Measurements from ENCODE around the gene SLC24A5. TPM values are rescaled to one million over a fixed set of nuclear protein-coding genes. Genes with fewer than 3 reads are reported as not detected.

The SLC24A5 gene
- total and polyA plus RNA-seq, 9 of the 15 experiments (the other 6 are each of a cell fraction or from before 2014, with no cell fraction given) = not detected

DNA sequence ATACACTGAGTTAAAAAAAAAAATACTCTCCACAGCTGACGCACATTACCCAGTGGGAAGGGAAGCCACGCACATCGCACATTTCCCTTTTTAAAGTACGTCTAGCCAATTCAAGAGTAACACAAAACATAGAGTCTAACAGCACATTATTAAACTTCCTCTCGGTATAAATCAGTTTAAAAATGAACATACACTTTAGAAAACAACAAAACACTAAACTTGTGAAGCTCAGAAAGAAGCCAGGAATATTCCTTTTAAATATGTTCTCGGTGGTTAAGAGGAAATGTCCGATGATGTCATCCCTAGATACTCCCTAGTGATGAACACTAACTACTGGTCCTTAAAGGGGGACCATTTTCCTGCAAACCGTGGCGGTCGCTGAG lies 56.6 kb downstream of the SLC24A5 start (continued):
- TF ChIP-seq, protein P1, sequence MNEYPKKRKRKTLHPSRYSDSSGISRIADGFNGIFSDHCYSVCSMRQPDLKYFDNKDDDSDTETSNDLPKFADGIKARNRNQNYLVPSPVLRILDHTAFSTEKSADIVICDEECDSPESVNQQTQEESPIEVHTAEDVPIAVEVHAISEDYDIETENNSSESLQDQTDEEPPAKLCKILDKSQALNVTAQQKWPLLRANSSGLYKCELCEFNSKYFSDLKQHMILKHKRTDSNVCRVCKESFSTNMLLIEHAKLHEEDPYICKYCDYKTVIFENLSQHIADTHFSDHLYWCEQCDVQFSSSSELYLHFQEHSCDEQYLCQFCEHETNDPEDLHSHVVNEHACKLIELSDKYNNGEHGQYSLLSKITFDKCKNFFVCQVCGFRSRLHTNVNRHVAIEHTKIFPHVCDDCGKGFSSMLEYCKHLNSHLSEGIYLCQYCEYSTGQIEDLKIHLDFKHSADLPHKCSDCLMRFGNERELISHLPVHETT (CRISPR knock-in tag; conservative IDR thresholded peaks at IDR 0.05 in 1 of 2, IDR thresholded peaks at IDR 0.05 in 1 of 2) = no peak
- TF ChIP-seq ETV5 (CRISPR knock-in tag; IDR thresholded peaks at IDR 0.05; ENCODE audit: low read depth) = no peak

DNA sequence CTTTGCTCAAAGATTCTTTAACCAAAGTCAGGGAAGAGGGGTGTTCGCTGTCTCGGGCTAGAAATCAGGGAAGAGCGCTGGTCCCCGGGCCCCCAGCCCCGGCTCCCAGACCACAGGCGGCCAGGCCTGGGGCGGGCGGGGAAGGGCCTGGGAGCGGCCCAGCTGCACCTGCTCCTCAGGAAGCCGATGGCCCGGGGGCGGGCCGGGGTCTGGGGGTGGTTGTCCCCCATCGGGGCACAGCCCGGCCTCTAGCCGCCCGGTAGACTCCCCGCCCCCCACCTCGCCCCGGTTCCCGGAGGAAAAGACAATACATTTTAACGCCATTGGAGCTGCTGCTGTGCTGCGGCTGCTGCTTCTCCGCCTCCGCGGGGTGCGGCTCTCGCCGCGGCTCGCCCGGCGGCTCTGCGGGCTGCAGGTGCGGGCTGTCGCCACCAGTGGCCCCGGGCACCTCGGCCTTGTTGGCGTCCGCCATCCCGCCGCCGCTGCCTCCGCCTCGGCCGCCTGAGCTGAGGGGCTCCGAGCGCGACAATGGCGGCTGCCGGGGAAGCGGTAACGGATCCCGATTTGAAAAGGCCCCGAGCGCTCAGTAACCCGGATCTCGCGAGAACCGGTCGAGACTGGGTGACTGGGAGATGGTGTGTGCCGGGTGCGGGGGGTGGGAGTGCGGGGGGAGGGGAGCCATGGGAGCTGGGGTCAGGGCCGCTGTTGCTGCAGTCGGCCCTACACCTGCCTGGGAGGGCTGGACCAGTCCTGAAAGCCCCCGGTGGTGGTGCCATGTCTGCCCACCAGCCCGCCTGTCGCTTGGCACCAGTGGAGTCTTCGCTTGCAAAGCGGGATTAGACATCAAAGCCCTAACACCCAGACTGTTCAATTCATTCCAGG lies 57.2 kb downstream of the SLC24A5 start, which contains the start of gene MYEF2:
TSS of gene MYEF2 (minus strand) at position 530 of the 882 bp plus-strand sequence. CDS start at position 472, 58 bp downstream.
- H3K9ac ChIP-seq (ENCODE audit: insufficient read depth in 1 of 2, low read depth in 2 of 2, low read length in 2 of 2) = peak within 1 kb of the TSS in 1 of 2 experiments; percentile 17; a peak in 1 of 4 replicates
- H2AFZ ChIP-seq (ENCODE audit: low read depth, low read length) = no peak within 1 kb of the TSS
- TF ChIP-seq HDAC8 (tag; IDR thresholded peaks at IDR 0.05) (no peak), L3MBTL2 (IDR thresholded peaks at IDR 0.05) (peak; percentile 62; the same call in 1 of the 2 replicates), DMBX1 (CRISPR knock-in tag; IDR thresholded peaks at IDR 0.05; ENCODE audit: borderline replicate concordance) (no peak), MIER1 (IDR thresholded peaks at IDR 0.05; ENCODE audit: low read depth) (no peak), GTF2F1 (IDR thresholded peaks at IDR 0.05; ENCODE audit: low read depth, low read length) (no peak), YY1 (IDR thresholded peaks at IDR 0.05; ENCODE audit: borderline replicate concordance in 1 of 3, control insufficient read depth in 1 of 3, extremely low read depth in 1 of 3, insufficient read depth in 3 of 3, insufficient read length in 1 of 3, insufficient replicate concordance in 2 of 3, low read depth in 1 of 3, low read length in 2 of 3) (peak in 2 of 3 experiments; percentile 49 to 50), ATF1 (CRISPR knock-in tag; IDR thresholded peaks at IDR 0.05) (no peak), ATF1 (tag; IDR thresholded peaks at IDR 0.05) (no peak), RBM17 (IDR thresholded peaks at IDR 0.05; ENCODE audit: borderline replicate concordance, low read depth, low read length) (no peak), TAL1 (IDR thresholded peaks at IDR 0.05) (no peak), TSC22D4 (tag; IDR thresholded peaks at IDR 0.05) (no peak), CHD2 (IDR thresholded peaks at IDR 0.05; ENCODE audit: low read depth, low read length) (peak; percentile 84), MYBL2 (IDR thresholded peaks at IDR 0.05; ENCODE audit: low read depth) (no peak), MYBL2 (CRISPR knock-in tag; IDR thresholded peaks at IDR 0.05; ENCODE audit: borderline replicate concordance) (no peak)
- TF ChIP-seq, protein P2, sequence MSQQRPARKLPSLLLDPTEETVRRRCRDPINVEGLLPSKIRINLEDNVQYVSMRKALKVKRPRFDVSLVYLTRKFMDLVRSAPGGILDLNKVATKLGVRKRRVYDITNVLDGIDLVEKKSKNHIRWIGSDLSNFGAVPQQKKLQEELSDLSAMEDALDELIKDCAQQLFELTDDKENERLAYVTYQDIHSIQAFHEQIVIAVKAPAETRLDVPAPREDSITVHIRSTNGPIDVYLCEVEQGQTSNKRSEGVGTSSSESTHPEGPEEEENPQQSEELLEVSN (IDR thresholded peaks at IDR 0.05; ENCODE audit: borderline replicate concordance in 1 of 2, extremely low read depth in 1 of 2, insufficient read depth in 1 of 2, insufficient read length in 1 of 2, low read depth in 1 of 2, low read length in 1 of 2, poor library complexity in 1 of 2, severe bottlenecking in 1 of 2) = peak in 1 of 2 experiments; percentile 25

More for the DNA sequence above, 57.2 kb downstream of the SLC24A5 start, which contains the start of gene MYEF2:
- ChIA-PET CTCF (ENCODE audit: low intra/inter-chr PET ratio) (no interaction called here), POLR2A (no interaction called here)
- 4% methylated on average over 39 of the region's 71 CpGs for WGBS (ENCODE audit: insufficient coverage, low coverage, missing lambda C conversion rate)
- BruUV-seq (replicated peaks) = no TSS peak
- intact Hi-C loops (cut with micrococcal nuclease) (no loop called here), in situ Hi-C loops (cut with MboI) (no loop called here)
- no peaks in the 10 kb centered on the region for H4K20me1 ChIP-seq (replicated peaks; ENCODE audit: control insufficient read depth, insufficient read depth, low read length)
- H3K79me2 ChIP-seq (ENCODE audit: control insufficient read depth, insufficient read depth, low read length) = no peaks in the 10 kb centered on the region
- no peaks in the 10 kb centered on the region for H3K9me1 ChIP-seq (ENCODE audit: control insufficient read depth, insufficient read depth, low read length)
- peak; percentile 70 for ATAC-seq
- peaks cover 0 to 6% of the 10 kb centered on the region in 2 experiments; a peak in 2 of 5 replicates for H3K4me1 ChIP-seq (replicated peaks in 1 of 2; ENCODE audit: control insufficient read depth in 2 of 2, insufficient read depth in 2 of 2, low read length in 2 of 2)
- H3K36me3 ChIP-seq (ENCODE audit: control insufficient read depth, insufficient read depth, low read length) = no peaks in the 10 kb centered on the region
- H3K27ac ChIP-seq (ENCODE audit: extremely low read depth, low read depth, low read length) = no peak within 1 kb of the TSS
- H3K9me3 ChIP-seq (replicated peaks; ENCODE audit: control insufficient read depth, insufficient read depth, low read depth, low read length) = no peaks in the 10 kb centered on the region
- H3K4me3 ChIP-seq = peak within 1 kb of the TSS; percentile 15; the same call in 1 of the 2 replicates
- peak within 1 kb of the TSS; percentile 11; the same call in 1 of the 2 replicates for H3K4me2 ChIP-seq (ENCODE audit: insufficient read depth, low read length)
- FAIRE-seq = no peak
- no peaks in the 10 kb centered on the region for H3K27me3 ChIP-seq (ENCODE audit: control insufficient read depth in 2 of 2, insufficient read depth in 2 of 2, low read length in 2 of 2)
- peak in 3 of 4 experiments; percentile 3 to 7 (median 6) for DNase-seq (ENCODE audit: extremely low read depth in 1 of 4, low spot score in 3 of 4)

Measured in K562 (cell line).